HG03571 (cell line): ENCODE results near the gene TPST2.
"Not testable (repeated sequence)": the region's sequence is repeated elsewhere in the genome, so short reads cannot be mapped to it uniquely, and the experiment has no call there.

Experiments
- ATAC-seq: cut with Tn5 transposase; IDR thresholded peaks from one replicate; pipeline ENCODE4 v1.9.1; 2021; ENCODE audit not compliant: unreplicated experiment

TPST2 gene

DNA sequence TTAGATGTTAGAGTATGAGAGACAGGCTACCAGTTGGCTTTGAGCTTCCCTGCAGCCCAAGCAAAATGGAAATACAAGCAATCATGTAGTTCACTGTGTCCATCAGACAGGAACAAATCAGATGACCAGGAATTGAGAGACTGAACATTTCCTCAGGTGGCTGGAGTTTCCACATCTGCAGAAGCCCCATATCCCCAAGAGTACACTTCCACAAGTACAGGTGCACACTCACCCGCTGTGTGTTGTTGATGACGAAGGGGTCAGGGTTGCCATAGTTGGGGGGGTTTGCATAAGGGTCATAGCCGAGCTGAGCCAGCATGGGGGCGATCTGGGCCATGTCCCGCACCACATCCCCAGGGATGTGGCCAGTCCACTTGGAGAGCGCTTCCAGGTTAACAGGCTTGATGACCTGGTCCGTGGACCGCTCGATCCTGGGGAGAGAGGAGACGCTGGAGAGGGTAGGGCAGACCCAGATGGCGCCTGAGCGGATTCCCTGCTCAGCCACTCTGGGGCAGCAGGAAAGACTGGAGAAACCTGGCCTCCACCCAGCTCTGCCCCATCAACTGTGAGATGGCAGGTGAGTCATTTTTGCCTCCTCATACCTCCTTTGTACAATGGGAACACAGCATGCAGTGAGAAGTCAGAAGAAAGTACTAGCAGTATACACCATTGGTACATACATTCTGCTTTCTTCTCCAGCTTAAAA is 53.7 kb downstream of the TPST2 start:
- no peak for ATAC-seq

DNA sequence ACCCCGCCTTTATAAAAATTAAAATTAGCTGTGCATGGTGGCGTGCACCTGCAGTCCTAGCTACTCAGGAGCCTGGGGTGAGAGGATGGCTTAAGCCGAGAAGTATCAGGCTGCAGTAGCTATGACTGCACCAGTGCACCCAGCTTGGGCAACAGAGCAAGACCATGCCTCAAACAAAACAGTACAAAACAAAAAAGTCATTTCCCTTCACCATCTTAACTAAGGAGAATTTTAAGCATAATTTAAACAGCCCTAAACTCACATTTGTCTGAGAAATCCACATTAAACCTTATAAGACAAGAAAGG is 54.4 kb downstream of the TPST2 start:
- no peak for ATAC-seq

DNA sequence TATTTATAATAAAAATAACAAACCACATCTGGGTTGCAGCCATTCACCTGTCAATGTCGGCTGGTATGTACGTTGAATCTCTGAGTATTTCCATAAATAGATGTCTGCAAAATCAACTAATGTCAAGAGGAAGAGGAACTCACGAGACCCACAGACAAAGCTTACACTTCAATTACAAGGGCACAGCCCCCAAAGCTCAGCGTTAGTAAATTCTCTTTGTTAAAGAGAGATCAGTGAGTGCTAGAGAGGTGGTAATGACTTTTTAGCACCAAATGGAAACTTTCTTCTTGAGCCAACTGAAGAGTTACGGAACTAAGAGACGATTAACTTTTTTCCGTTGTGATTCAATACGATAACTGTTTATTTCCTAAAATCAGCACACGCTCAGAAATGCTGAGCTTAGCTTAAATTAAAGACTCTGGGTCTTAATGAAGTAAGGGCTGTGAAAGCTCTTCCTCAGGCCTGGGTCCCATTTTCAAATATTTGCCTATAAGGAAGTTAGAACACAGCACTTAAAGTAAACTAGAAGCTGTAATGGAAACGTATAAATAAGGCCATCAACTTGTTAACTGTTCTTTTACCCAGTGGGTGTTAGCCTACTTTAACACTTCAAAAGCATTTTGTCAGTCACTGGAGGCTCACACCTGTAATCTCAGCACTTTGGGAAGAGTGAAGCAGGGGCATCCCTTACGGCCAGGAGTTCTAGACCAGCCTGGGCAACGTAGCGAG is 54.9 kb downstream of the TPST2 start:
- no peak for ATAC-seq

DNA sequence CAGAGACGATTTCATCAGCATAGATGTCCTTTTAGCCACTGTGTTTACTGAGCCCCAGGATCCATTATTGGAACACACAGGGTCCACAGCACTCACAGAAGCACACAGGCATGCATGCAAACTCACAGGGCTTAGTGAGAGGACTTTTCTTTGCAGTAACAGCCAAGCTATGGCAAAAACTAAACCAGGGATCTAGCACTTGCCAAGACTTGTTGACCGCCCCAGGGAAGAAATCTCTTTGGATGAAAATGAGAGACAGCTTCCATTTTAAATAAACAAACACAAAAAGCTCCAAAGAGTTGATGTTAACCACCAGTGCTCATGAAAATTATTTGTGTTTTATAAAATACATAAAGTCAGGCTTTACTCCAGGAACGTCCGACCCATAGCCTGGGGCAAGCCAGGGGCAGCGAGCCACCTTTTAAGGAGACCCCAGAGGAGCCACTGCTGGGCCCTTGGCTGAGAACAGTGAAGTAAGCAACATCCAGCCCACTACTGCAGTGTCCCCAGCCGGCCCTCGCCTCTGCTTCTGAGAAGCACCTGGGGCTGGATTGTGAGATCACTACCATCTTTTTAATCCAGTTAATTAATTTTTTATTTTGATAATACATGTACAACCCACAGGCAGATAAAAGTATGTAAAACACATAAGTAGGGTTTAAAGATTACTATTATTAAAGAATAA is 55.6 kb downstream of the TPST2 start:
- no peak for ATAC-seq

DNA sequence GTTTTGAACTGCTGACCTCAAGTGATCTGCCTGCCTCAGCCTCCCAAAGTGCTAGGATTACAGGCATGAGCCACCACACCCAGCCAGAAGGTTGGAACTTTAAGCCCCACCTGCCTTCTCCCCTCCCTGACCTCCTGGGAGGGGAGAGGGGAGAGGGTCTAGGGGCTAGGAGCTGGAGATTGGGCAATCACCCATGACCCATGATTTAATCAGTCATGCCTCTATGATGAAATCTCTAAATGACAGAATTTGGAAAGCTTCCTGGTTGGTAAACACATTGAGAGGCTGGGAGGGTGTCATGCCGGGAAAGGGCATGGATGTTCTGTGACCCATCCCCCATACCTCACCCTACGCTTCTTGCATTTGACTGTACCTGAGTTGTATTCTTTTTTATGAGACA is 60.6 kb downstream of the TPST2 start:
- ATAC-seq: no peak

DNA sequence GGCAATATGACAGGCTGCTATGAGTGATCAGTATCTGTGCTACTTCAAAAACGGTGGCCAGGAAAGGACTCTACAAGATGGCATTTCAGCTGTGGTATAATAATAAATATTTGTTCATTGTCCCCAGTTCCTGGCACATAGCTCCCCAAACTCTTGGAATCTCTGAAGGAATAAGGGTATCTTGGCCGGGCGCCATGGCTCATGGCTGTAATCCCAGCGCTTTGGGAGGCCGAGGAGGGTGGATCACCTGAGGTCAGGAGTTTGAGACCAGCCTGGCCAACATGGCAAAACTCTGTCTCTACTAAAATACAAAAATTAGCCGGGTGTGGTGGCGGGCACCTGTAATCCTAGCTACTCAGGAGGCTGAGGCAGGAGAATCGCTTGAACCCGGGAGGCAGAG is 61.4 kb downstream of the TPST2 start:
- ATAC-seq: not testable (repeated sequence)

DNA sequence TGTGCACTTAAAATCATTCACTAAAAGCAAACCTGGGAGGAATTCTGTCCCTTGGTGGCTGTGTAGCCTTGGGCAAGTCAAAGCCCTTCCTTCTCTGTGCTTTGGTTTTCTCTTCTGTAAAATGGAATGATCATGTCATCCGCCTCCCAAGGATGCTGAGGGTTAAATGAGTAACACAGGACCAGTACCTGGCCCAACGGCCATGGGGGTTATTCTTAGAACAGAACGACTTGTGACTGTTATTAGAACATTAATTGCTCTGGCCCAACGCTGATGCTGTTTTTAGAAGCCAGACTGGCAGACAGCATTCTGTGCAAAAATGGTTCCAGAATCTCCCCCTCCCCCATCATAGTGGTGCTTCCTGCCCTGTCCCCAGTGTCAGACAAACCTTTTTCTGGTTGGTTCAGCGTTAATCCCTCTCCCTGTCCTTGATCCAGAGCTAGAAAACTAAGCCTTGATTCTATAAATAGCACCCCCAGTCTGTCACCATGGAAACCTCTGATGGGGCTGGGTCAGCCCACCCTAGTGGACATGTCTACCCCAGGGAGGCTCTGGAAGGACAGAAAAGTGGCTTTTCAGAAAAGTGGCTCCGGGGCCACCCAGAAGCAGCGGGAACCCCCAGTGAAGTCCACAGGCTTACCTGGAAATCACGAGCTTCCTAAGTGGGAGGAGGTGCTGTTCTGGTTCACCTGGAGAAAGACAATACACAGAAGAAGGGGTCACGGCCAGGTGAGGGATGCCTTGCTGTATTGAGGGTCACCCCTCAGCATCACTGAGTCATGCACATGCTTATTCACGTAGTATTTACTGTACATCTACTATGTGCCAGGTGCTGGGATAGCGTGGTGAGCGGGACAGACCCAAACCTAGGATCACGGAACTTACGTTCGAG is 62.1 kb downstream of the TPST2 start:
- ATAC-seq: no peak

DNA sequence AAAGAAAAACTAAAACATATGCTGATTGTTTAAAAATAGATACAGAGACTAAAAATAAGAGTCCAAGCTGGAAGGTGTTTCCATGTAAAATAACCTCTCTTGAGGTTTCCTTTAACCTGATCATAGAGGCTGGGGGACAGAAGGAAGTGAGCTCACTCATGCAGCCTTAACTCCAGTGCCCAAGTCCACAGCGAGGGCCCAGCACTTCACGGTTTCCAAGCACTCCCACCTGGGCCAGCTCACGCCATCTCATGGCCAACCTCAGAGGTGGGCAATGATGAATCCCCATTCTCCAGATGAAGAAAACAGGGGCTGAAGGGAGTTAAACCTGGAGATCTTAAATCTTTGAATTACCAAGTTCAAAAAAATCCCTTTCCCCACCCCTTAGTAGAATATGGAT is 62.8 kb downstream of the TPST2 start:
- ATAC-seq: no peak

DNA sequence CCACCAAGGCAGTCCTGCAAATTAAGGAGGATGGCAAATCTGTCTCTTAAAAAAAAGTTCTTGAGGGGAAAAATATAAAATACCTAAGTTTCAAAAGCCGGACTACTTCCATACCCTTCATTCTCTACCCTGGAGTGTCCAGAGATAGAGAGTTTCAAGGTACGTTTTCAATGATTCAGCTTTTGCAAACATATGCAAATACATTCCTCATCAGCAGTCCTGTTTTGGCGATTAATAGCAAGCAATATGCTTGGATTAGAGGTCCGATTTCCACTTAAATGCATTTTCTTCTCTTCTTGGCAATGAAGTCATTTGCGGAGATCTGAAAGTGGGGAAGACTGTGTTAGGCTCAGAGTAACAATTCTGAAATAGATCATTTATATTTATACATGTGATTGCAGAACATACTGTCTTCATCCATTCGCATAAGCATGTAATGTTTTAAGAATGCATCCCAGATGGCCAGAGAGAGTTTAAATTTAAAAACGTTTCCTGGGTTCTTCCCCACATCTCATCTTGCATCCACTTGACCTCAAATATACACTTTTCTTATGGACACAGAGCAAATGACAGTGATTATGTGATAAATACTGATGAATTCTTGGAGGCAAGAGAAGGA is 63.9 kb downstream of the TPST2 start:
- ATAC-seq: no peak

DNA sequence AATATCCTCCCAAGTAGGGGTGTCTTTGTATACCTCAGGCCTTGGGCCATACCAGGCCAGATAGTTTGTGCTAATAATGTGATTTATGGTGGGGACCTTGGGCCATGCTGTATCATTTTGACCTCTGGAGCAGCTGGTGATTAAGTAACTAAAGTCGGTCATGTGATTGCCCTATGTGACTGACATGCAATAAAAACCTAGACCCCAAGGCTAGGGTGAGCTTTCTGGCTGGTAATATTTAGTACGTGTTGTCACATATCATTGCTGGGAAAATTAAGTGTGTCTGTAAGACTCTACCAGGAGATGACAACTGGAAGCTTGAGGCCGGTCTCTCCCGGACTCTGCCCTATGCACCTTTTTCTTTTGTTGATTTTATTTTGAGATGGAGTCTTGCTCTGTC is 65.1 kb downstream of the TPST2 start:
- ATAC-seq: no peak

DNA sequence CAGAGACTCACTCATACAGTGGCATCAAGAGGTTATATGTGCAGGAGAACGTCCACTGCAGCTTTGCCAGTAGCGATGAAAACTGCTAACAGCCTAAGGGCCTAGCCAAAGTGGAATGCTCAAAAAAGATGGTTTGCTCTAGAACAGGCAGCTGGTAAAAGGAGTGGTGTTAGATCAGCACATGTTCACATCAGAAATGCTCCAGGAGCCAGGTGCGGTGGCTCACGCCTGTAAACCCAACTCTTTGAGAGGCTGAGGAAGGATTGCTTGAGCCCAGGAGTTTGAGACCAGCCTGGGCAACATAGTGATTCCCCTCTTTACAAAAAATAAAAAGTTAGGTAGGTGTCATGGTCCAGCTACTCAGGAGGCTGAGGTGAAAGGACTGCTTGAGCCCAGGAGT is 67.3 kb downstream of the TPST2 start:
- ATAC-seq: no peak

DNA sequence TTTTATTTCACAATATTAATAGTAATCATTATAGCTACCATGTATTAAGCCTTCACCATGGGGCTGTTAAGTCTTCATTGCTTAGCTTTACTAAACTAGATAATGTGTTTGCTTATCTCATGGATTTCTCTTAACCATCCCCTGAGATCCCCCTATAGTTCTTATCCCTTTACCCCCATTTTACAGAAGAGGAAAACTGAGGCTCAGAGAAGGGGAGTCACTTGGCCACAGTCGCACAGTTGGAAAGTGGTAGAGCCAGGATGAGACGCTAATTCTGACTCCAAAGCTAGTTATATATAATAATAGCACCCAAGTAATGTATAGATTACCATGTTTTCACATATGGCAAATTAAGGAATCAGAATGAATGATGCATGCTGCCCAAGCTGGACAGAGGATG is 67.9 kb downstream of the TPST2 start:
- no peak for ATAC-seq

DNA sequence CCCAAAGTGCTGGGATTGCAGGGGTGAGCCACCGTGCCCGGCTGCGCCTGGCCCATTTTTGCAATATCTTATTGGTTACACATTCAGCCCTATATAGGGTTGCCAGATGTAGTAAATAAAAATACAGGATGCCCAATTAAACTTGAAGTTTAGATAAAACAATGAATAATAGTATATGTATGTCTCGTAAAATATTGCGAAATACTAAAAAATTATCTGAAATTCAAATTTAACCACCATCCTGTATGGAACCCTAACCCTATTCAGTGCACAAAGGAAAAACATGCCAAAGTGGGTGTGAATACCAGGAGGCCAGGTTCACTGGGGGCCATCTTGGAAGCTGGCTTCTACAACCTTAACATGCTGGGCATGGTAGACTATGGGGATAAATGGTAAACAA is 72.5 kb downstream of the TPST2 start:
- no peak for ATAC-seq

DNA sequence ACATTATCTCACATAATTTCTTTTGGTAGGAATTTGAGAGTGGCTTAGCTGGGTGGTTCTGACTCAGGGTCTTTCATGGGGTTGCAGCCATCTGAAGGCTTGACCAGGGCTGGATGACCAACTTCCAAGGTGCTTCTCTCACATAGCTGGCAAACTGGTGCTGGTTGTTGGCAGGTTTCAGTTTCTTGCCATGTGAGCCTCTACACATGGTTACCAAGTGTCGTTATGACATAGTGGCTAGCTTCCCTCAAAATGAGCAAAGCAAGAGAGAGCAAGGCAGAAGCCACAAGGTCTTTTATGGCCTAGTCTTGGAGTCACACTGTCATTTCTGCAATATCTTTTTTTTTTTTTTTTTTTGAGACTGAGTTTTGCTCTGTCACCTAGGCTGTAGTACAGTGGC is 73.4 kb downstream of the TPST2 start:
- ATAC-seq: no peak

DNA sequence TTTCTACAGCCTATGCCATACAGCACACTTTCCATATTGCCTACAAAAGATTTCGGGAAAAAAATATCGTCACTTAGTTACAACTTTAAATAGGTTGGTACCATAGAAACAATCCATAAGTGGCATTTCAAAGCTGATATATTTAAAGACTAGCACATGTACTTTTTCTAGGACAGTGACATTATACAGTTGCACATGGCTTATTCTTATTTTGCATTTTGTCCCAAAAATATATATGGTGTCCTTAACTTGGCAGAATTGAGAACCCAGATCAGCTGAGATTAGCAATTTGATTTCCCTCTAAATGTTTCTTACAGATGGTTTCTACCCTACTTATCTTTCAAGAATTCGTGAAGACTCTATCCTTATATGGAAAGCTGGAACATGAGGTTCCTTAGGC is 74.0 kb downstream of the TPST2 start:
- ATAC-seq: no peak

DNA sequence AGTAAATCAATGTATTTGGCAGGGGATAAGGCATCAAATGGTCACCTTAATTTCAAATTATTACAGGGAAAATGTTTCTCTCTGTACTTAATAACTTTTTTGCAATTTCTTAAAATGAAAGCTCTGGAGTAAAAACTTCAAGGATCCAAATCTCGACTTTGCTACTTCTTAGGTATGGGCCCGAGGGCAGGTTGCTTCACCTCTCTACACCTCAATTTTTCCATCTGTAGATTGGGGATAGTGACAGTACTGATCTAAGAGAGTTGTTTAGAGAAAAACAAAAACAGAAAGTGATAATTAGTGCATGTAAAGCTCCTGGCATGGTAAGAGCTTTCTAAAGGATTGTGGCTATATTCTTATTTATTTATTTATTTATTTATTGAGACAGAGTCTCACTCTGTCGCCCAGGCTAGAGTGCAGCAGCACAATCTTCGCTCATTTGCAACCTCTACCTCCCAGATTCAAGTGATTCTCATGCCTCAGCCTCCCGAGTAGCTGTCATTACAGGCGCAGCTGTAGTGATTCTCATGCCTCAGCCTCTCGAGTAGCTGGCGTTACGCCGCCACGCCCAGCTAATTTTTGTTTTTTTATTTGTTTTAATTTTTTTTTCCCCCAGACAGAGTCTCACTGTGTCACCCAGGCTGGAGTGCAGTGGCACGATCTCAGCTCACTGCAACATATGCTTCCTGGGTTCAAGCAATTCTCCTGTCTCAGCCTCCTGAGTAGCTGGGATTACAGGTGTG is 75.3 kb downstream of the TPST2 start:
- no peak for ATAC-seq

DNA sequence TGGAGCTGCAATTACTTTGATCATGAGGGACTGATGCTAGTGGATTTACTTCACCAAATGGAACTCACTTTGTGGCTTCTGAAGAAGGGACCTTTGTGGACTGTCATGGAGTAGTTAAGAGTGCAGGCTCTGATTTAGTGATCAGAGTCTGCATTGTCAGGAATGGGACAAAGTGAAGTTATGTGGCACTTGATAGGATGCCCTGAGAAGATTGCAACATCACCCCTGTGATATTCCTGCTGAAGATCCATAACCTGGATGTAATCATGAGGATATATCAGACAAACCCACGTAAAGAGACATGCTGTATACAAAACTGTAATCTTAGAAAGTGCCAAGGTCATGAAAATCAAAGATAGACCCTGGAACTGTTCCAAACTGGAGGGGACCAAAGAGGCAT is 76.1 kb downstream of the TPST2 start:
- no peak for ATAC-seq

DNA sequence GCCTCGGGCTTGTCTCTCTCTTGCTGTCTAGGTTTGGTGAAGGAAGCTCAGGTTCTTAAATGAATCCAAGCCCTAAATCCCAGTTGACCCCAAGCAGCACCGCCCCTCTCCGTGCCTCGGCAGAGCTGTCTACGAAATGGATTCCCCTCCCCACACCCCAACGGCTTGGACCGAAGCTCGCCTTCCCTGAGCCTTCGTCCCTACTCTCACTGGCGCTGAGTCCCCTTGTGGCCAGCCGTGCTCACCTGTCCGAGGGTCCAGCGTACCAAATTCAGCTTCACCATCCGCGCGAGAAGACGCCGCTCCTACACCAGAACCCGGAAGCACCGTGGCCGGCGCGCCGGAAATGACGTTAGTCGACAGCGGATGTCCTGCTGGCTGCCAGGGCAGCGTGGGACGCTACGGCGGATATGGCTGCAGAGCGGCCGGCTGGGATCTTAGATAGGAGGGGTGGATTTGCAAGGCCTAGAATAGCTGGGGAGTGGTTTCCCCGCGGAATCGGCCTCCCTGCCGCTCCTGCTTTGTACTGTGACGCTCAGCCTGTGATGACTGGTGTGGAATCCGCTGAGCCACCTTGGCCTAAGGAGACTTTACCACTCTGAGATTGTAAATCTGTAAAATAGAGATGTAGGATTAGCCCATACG is 77.7 kb downstream of the TPST2 start, which contains the start of gene TFIP11:
TSS of gene TFIP11 (minus strand) at position 325 of the 645 bp plus-strand sequence. CDS start 2,201 bp downstream, outside the sequence.
- peak; percentile 88 for ATAC-seq

DNA sequence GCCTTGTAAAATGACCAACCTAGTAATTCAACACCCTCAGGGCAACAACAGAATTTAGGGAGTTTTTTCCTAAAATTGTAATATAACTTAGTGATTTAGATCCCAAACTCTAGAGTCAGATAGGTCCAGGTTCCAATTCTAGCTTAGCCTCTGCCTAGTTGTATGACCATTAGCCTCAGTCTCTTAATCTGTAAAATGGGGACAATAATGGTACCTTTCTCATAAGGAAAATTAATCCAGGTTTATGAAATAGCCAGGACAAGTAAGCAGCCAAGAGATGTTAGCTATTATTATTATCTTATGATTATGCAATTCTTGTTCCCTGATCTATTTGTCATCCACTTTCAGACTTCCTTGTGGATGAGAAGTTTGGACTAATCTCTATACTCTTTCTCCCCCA is 81.8 kb downstream of the TPST2 start:
- ATAC-seq: no peak

DNA sequence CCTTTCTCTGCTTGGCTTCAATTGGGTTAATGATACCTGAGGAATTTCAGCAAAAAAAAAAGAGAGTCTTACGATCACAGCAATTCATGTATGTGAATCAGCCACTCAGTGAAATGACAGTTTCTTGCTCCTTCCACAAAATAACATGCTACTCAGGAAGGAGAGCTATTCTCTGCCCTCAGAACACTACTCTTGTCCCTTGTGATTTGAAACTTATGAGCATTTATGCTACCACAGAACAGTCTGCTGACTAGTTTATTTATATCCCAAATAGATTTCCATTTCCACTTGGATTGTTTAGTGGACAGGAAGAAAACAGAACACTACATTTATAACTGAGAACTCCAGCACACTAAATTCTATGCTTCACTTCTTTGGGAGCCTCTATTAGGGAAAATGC is 86.2 kb downstream of the TPST2 start:
- ATAC-seq: no peak
